HEK293T (cell line): ENCODE data around the gene NRG3.

ENCODE experiments used
- BHLHE40 ChIP-seq: fragments of 450-650 bp; IDR thresholded peaks from 2 replicates; pipeline ENCODE4 v1.6.1; 2016; ENCODE audit warnings: mild to moderate bottlenecking, moderate library complexity, borderline replicate concordance
- ELF4 ChIP-seq: fragments of 450-650 bp; IDR thresholded peaks from 2 replicates; pipeline ENCODE4 v1.6.1; 2017; ENCODE audit warnings: antibody characterized with exemption
- FOXA1 ChIP-seq: fragments of 450-650 bp; IDR thresholded peaks from 2 replicates; pipeline ENCODE4 v1.6.1; 2016; ENCODE audit warnings: mild to moderate bottlenecking
- LEF1 ChIP-seq: fragments of 450-650 bp; IDR thresholded peaks from 2 replicates; pipeline ENCODE4 v1.6.1; 2017; ENCODE audit warnings: mild to moderate bottlenecking, borderline replicate concordance
- SP1 ChIP-seq: fragments of 450-650 bp; IDR thresholded peaks from 2 replicates; pipeline ENCODE4 v1.6.1; 2017
- SUZ12 ChIP-seq: fragments of 450-650 bp; IDR thresholded peaks from 2 replicates; pipeline ENCODE4 v1.6.1; 2016; ENCODE audit warnings: mild to moderate bottlenecking

- TF ChIP-seq BHLHE40 (no peak), LEF1 (no peak), SP1 (no peak), SUZ12 (no peak), FOXA1 (no peak), ELF4 (no peak)
These were observed 1142.3 kb downstream of the NRG3 start for GRCh38 chr10:83017076-83017867.
